Mammary epithelial cell (primary cell): ENCODE results near the gene DGLUCY.

ENCODE experiments used
- EZH2 ChIP-seq: IDR thresholded peaks from 2 replicates; pipeline ENCODE4 v1.6.1; 2012; ENCODE audit warnings: low read length, inconsistent platforms, borderline replicate concordance
- TF ChIP-seq, protein P1 (sequence below), 2 donors: IDR thresholded peaks in 1 of 2; conservative IDR thresholded peaks in 1 of 2; 2 replicates each; pipeline ENCODE4 v1.5.1; 2011 to 2012; ENCODE audit warnings: inconsistent platforms in 2 of 2, low read length in 2 of 2, mild to moderate bottlenecking in 2 of 2, control low read depth in 1 of 2, low read depth in 1 of 2; ENCODE audit not compliant: insufficient read depth in 1 of 2; ENCODE audit errors: extremely low read depth in 1 of 2

DNA sequence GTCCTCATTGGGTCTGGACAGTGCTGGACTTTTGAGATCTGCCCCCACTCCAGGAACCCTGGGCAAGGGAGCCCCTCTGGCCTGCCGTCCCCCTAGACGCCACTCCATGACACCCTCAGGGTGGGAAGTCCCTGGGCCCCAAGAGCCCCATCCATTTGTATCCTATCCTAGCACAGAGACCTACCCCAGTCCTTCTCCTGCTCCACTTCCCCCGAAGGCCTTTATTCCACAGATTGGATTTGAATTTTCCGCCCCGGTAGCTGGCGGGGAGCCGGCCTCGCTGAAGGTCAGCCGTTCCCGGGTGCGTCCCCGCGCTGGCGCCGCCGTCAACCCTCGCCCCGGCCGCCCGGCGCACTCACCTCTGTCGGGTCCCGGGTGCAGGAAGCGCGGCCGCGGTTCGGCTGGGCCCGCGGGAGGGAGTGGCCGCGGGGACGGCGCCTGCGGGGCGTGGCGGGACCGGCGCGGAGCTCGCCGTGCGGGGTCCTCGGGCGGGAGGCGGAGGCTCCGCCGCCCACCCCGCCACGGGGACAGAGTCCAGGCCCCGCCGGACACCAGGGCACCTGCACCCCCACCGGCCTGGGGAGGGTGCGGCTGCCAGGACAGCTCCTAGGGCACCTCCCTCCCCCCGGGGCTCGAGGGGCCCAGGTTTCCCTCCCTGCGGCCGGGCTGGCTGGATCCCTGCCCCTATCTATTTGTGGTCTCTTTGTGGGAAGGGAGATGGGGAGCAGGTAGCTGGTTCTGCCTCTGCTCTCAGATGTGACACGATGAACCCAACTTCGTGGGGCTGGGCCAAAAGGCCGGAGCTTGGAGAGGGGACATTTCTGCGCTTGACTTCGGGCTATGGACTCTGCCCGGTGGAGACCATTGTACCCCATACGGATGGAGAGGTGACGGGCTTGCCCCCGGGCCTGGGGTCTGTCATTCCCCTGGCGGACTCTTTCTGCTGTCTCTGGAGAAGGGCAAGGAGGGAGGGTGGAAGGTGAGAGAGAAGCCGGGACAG lies 150.6 kb downstream of the DGLUCY start:
- TF ChIP-seq, protein P1, sequence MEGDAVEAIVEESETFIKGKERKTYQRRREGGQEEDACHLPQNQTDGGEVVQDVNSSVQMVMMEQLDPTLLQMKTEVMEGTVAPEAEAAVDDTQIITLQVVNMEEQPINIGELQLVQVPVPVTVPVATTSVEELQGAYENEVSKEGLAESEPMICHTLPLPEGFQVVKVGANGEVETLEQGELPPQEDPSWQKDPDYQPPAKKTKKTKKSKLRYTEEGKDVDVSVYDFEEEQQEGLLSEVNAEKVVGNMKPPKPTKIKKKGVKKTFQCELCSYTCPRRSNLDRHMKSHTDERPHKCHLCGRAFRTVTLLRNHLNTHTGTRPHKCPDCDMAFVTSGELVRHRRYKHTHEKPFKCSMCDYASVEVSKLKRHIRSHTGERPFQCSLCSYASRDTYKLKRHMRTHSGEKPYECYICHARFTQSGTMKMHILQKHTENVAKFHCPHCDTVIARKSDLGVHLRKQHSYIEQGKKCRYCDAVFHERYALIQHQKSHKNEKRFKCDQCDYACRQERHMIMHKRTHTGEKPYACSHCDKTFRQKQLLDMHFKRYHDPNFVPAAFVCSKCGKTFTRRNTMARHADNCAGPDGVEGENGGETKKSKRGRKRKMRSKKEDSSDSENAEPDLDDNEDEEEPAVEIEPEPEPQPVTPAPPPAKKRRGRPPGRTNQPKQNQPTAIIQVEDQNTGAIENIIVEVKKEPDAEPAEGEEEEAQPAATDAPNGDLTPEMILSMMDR (conservative IDR thresholded peaks at IDR 0.05 in 1 of 2, IDR thresholded peaks at IDR 0.05 in 1 of 2; ENCODE audit: extremely low read depth in 1 of 2, insufficient read depth in 1 of 2, low read depth in 1 of 2, low read length in 2 of 2), result no peak
- TF ChIP-seq EZH2, result no peak
